SW480 (cell line): ENCODE data around the gene CPNE1.

Experiments
- DNase-seq: peaks from one replicate; pipeline ENCODE4 v3.0.0-alpha.2; 2016; ENCODE audit warnings: low spot score

CPNE1 gene

DNA sequence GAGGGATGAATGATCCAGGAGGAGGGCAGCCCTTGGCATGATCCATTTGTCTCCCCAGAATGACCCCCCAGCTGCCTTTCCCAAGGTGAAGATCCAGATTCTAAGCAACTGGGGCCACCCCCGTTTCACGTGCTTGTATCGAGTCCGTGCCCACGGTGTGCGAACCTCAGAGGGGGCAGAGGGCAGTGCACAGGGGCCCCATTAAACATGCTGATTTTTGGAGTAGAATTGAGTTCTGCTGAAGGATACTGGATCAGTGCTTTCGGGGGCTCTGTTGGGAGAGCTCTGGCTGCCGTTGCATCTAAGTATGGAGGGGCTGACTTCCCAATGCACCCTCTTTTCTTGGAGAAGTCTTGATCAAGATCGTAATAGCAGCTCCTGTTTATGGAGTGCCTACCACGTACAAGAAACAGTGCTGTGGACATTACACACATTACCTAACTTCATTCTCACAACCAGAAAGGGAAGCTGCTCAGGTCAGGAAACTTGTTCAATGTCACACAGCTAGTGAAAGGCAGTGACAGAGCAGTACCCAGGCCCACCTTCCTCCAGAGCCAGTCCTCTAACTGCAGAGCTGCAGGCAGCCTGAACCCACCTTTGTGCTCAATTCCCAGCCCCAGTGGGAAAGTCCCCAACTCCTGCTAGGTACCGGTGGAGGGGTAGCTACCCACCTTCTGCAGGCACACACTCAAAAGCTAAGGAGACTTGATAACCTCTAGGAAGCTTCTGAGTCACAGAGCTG, 43.7 kb downstream of the CPNE1 start:
- no peak for DNase-seq

DNA sequence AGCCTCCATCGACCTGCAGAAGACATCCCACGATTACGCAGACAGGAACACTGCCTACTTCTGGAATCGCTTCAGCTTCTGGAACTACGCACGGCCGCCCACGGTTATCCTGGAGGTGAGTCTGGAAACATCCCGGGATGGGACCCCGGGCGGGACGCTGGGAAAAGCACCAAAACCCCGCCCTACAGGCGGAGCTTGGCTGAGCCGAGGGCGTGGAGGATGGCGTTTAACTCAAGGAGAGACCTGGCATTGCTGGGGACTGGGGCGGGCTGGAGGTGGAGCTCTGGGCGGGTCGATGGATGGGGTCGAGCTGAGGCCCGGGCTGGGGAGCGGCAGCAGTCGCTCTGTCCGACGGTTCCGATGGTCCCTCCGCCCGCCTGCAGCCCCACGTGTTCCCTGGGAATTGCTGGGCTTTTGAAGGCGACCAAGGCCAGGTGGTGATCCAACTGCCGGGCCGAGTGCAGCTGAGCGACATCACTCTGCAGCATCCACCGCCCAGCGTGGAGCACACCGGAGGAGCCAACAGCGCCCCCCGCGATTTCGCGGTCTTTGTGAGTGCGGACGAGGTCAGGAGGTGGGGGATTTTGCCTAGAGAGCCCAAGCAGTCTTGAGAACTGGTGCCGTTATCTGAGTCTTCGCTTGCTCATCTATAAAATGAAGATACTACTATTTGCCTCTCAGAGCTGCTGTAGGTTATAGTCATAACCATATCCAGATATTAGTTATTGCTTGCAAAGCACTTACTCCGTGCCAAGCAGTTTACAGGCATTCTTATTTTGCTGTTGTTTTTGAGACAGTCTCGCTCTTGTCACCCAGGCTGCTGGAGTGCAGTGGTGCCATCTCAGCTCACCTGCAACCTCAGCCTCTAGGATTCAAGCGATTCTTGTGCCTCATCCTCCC, 45.3 kb downstream of the CPNE1 start:
- peak; percentile 94 for DNase-seq

DNA sequence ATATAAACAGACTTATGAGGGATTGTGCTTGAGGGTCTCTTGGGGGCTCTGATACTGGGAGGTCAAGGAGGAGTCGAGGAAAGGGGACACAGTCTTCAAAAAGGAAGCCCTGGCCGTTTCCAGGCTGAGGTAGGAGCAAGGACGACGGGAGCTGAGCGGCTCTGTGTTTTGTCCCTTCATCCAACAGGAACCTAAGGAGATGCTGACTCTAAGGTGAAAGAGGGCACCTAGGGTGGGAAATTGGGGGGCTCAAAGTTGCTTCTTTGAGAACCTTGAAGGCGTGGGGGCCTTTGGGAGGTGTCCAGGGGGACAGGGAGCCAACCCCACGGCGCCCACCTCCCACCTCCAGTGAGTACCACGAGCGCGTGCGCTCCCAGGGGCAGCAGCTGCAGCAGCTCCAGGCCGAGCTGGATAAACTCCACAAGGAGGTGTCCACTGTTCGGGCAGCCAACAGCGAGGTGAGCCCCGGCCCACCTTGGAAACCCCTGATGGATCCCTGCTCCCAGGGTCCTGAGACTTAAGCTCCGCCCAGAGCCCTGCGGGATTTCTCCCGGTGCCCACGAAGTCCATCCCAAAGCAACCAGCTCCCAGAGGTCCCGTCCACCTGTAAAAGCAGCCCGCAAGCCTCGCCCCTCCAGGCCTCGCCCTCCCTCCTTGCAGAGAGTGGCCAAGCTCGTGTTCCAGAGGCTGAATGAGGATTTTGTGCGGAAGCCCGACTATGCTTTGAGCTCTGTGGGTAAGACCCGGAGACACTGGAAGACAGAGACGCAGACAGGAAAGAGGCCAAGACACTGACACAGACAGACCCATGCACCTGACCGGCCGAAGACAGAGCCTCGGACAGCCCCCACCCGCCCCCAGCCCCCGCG, 46.2 kb downstream of the CPNE1 start:
- DNase-seq = peak; percentile 64

DNA sequence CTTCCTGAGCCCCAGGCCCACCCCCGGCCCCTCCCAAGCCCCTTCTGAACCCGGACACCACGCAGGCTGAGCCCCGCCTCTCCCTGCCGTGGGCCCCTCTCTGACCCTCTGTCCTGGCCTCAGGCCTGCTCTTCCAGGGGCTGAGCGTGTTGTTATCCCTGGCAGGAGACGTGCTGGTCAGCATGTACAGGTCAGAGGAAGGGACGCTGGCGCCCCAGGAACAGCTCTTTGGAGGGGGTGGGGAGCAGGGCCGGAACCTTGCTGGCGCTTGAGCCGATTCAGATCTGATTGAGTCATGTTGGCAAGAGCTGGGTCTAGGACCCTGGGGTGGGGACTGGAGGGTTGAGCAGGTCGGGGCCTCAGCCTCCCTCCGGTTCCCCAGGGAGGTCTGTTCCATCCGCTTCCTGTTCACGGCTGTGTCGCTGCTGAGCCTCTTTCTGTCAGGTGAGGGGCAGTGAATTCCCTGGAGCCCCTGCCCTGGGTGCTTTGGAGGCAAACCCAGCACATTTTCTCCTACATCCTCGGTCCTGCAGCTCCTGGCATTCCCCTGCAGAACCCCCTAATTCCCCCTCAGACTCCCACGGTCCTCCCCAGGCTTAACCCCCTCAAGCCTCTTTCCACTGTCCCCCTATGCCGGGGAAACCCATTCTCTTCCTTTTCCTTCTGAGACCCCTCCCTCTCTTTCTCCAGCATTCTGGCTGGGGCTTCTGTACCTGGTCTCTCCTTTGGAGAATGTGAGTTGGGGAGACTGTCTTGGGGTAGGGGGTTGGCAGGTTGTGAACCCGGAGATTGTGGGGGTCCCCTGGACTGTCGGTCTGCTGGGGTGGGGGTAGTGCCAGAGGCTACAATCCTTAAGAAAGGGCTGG, 47.1 kb downstream of the CPNE1 start:
- peak; percentile 77 for DNase-seq

DNA sequence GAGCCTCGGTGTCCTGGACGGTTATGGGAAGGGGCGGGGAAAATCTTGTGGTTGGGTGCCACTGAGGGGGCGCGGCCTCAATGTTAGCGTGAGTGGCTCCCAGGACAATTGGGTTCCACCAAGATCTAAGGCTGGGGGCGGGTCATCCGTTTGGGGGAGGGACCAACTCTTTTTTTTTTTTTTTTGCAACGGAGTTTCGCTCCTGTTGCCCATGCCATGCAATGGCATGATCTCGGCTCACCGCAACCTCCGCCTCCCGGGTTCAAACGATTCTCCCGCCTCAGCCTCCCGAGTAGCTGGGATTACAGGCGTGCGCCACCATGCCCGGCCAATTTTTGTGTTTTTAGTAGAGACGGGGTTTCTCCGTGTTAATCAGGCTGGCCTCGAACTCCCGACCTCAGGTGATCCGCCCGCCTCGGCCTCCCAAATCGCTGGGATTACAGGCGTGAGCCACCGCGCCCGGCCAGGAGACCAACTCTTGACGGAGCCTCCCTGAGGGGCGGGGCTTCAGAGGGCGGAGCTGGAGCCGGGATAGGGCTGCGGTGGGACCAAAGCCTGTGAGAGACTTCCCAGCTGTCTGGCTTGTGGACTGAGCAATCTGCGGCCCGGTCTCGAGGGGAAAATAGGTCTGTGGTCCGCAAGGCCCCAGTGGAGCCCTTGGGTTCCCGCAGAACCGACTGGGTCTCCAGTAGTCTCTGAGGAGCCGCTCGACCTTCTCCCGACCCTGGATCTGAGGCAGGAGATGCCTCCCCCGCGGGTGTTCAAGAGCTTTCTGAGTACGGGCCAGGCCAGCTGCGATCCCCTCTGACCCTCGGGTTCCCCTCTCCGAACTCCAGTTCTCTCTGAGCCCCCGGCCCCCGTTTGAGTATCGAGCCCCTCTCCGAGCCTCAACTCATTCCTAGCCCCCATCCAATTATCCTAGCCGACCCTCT, 48.0 kb downstream of the CPNE1 start:
- DNase-seq = peak; percentile 100

DNA sequence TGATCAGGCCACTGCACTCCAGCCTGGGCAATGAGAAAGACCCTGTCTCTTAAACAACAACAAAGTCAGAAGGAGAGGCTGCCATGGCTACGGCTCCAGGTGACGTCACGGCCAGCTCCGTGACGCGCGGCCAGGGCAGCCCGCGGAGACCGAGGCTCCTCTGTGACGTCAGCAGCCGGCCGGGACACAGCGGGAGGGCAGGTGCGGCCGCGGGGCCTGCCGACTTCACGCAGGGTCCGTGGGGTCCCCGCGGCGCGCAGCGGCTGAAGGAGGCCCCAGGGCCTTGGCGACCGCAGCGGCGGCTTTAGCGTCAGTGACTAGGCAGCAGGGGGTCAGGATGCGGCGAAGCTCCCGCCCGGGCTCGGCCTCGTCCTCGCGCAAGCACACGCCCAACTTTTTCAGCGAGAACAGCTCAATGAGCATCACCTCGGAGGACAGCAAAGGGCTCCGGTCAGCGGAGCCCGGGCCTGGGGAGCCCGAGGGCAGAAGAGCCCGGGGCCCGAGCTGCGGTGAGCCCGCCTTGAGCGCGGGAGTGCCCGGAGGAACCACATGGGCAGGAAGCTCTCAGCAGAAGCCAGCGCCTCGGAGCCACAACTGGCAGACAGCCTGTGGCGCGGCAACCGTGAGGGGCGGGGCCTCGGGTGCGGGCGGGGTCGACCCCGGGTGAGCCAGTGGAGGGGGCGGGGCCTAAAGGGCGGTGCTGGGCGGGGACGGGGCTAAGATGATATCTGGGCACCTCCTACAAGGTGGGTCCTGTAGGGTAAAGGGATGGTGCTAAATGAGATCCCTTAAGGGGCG, 48.8 kb downstream of the CPNE1 start, which contains the start of gene SPAG4:
SPAG4 (plus strand) TSS at position 163 of the 798 bp plus-strand sequence; CDS start at position 338, 175 bp downstream.
- DNase-seq = no peak

DNA sequence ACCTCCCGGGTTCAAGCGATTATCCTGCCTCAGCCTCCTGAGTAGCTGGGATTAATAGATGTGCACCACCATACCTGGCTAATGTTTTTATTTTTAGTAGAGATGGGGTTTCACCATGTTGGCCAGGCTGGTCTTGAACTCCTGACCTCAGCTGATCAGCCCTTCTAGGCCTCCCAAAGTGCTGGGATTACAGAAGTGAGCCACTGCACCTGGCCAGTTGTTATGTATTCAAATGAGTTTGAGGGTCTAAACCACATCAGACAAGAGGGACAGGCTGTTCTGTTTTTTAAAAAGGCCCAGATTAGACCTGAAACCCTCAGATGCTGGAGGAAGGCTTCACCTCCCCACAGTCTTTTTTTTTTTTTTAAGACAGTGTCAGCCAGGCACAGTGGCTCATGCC, 53.2 kb downstream of the CPNE1 start:
- no peak for DNase-seq

DNA sequence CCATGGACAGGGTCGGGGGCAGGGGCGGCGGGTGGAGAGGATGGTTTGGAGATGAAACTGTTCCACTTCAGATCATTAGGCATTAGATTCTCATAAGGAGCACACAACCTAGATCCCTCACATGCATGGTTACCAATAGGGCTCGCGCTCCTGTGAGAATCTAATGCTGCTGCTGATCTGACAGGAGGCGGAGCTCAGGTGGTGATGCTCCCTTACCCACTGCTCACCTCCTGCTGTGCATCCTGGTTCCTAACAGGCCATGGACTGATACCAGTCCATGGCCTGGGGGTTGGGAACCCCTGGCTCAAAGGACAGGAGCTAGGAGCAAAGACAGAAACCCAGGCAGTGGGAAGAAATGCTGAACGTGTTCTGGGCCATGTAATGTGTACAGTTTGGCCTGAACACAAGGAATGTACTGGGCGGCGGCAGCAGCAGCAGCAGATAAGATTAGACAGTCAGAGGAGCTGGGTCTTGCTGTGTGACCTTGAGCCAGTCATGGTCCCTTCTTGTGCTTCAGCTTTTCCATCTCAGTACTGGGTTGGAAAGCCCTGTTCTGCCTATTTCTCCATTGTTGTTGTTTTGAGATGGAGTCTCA, 53.8 kb downstream of the CPNE1 start:
- DNase-seq = no peak

DNA sequence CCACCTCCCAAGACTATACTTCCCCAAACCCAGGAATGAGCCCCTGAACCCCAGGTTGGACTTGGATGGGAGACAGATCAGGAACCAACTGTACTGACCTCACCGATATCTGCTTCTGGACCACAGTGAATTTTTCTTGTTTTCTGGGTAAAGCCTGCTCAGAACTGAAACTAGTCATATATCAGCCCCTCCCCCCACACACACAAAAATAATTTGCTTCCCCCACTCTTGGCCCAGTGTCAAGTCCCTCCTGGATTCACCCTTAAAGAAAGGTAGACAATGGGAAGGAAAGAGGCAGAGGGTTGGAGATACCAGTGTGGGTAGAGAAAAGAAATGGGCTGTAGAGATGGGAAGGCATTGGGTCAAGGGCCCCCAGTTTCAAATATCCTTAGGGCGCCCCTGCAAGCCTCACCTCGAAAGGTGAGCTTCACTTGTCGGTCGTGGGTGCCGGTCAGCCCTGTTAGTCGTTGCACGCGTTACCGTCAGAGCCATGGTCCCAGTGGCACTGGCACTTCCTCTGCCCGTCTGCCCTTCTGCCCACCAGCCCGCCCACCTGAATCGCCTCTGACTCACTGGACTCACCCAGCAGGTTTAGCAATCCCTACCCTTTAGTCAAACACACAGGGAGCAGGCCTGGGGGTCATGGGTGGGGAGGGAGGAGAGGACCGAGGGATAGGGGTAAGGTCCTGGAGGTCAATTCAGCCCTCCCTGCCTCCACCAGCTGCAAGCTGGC, 57.5 kb downstream of the CPNE1 start:
- DNase-seq = no peak

DNA sequence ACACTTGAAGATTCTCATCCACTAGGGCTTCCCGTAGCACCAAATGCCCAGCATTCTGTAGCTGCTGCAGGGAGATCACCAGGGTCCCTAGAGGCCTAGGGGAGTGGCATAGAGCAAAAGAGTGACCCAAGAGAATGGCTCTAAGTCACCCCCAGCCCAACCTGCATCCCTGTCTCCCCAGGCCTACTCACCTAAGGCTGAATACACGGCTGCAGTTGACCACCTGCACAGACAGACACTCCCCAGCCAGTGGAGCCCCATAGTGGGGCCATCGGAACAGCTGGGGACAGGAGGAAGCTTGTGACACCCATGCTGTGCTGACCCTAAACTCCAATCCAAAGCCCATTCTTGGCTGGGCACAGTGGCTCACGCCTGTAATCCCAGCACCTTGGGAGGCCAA, 58.6 kb downstream of the CPNE1 start:
- no peak for DNase-seq

DNA sequence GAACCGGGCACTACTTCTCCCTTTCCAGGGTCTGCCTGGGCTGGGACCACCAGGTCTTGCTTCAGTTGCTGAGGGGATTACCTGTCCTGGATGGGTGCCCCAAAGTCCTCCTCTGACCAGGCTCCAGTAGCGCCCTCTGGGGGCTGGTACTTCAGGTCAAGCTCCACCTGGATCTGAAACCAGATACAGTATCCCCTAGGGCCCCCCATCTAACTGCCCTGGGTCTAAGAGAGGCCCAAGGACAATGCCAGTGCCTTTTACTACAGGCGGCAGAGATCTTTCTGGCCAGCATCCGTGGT, 60.3 kb downstream of the CPNE1 start:
- DNase-seq = peak; percentile 53

DNA sequence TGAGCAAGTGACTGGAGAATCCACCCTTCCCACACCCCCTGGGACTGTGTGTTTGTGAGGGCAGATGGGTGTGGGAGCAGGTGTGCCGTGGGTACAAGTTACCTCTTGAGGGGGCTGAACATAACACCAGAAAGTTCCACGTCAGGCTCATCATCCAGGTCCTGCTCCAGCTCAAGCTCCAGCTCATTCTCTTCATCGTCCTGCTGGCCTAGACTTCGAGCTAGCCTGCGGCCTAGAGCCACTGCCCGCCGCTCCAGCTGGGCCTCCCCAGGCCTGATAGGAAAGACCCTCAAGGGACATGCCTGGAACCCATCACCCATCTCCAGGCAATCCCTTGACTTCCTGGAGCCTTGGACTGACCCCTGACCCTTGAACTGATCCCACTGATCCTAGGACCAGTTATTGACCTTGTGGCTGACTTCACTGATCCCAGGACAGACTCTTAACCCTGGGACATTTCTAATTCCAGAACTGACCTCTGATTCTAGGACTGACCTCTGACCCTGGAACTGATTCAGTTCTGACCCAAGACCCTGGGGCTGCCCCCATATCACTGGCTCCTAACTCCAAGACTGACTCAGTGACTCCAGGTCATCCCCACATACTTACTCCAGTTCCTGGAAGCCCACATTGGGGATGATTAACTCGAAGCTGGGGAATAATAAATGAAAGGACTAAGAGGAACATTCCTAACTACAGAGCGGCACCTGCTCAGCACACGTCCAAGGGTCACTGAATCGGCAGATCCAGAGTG, 60.8 kb downstream of the CPNE1 start:
- DNase-seq = no peak

DNA sequence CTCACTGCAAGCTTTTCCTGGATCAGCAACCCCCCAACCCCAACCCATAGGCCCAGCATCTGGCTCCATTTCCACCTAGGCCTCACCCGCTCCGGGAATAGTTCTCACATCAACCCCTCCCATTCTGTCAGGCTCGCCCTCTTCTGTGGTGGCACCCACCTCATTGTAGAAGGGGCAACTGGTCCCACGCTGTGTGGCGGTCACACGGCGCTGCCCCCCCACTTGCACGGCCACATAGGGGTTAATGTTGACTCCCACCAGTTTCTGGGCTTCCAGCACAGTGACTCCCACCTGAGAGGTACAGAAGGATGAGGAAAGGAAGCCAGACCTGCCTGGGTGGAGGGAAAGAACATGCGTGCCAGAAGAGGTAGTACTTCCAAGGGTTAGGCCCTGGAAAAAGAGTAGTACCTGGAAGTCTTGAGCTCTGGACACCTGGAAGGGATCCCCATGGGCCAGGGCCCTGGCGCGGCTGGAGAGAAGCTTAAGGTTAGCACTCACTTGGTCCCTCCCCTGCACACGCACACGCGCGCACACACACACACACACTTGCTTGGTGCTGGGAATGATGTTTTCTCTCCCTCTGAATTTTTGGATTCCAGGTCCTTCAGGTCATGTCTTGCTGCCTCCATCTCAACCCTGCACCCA, 61.7 kb downstream of the CPNE1 start:
- no peak for DNase-seq

DNA sequence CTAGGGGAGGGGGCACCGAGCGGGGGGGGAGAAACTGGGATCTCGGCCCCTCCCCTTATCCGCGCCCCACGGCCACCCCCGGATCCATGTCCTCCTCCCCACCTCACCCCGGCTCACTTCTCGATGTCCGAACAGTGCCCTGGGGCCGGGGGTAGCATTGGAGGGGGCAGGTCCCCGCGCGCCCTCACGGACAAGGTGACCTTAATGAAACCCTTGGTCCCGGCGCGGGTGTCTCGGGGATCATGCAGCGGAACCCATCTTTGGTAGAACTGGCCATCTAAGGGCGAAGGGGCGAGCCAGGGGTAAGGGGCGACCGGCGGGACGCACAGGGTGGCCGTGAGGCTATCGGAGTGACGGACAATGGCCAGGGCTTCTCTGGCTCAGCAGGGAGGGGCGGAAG, 62.7 kb downstream of the CPNE1 start:
- DNase-seq = no peak

DNA sequence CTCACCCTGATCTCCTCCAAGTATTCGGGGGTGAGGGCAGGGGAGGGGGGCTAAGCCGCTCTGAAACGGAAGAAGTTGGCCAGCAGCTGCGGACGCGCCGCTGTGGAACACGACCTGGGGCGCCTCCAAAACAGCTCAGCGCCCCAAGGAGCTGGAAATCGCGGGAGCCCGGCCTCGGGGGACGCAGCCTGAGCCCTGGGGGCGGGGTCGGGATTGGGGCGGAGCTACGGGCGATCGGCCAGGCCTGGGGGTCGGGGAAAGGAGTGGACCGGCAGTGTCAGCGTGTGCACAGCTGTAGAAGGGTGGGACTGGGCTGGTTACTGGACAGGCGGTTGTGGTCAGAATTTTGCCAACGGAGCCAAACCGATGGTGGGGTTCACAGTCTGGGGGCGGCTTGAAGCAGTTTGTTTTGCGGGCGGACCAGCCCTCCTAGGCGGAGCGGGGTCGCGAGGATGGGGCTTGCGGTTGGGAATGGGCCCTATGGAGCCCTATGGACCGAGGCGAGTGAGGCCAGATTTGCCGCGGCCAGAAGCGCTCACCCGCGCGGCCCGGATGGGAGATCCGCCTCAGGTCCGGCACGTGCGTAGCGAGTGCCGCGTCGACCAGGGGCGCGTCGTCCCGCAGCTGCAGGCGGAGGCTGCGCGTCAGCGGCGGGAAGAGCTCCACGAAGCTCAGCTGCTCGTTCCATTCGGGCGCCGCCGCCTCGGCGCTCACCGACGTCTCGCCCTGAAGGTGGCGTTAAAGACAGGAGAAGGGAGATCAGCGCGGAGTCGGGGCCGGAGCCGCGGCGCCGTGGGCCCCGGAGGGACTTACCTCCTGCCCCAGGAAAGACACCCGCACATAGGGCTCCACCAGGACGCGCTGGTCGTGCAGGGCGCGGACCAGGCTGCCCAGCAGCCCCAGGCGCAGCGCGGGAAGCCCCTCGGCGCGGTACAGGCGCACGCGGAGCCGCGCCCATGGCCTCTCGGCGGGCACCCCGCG, 63.4 kb downstream of the CPNE1 start:
- peak; percentile 78 for DNase-seq
